GM18505 (cell line): ENCODE results near the gene GRK2.

Source experiments
- ATAC-seq: cut with Tn5 transposase; IDR thresholded peaks from one replicate; pipeline ENCODE4 v1.9.1; 2021; ENCODE audit not compliant: unreplicated experiment
- POLR2A ChIP-seq: IDR thresholded peaks from 4 replicates; pipeline ENCODE4 v1.6.1; 2011; ENCODE audit warnings: borderline replicate concordance; ENCODE audit not compliant: insufficient read depth, insufficient read length; ENCODE audit errors: extremely low read depth

GRK2 gene

GRCh38 chr11:67295846-67296245, 29.6 kb downstream of the GRK2 start:
- TF ChIP-seq POLR2A: no peak
- no peak for ATAC-seq

GRCh38 chr11:67298786-67299185, 32.5 kb downstream of the GRK2 start:
- no peak for ATAC-seq
- no peak for TF ChIP-seq POLR2A

- ATAC-seq: no peak
- TF ChIP-seq POLR2A: no peak
Observed at GRCh38 chr11:67299471-67300191, 33.4 kb downstream of the GRK2 start.

GRCh38 chr11:67300256-67300755, 34.0 kb downstream of the GRK2 start:
- no peak for ATAC-seq
- no peak for TF ChIP-seq POLR2A

- no peak for TF ChIP-seq POLR2A
Observed at GRCh38 chr11:67300756-67301312, 34.6 kb downstream of the GRK2 start.

GRCh38 chr11:67301313-67301921, 35.1 kb downstream of the GRK2 start:
- no peak for TF ChIP-seq POLR2A
- no peak for ATAC-seq

More at GRCh38 chr11:67300756-67301312, 34.6 kb downstream of the GRK2 start:
- no peak for ATAC-seq

- no peak for TF ChIP-seq POLR2A
- ATAC-seq: no peak
Observed at GRCh38 chr11:67301951-67302516, 35.8 kb downstream of the GRK2 start.

GRCh38 chr11:67302571-67303131, 36.4 kb downstream of the GRK2 start:
- ATAC-seq: no peak
- no peak for TF ChIP-seq POLR2A

- no peak for ATAC-seq
- TF ChIP-seq POLR2A: no peak
Observed at GRCh38 chr11:67303132-67303834, 37.0 kb downstream of the GRK2 start, which contains the start of gene SSH3. Gene SSH3 (plus strand): TSS chr11:67303530. CDS start chr11:67303626, 96 bp downstream.

- no peak for ATAC-seq
Observed at GRCh38 chr11:67303835-67304411, 37.6 kb downstream of the GRK2 start.

GRCh38 chr11:67304511-67305113, 38.3 kb downstream of the GRK2 start:
- no peak for TF ChIP-seq POLR2A
- ATAC-seq: no peak

More at GRCh38 chr11:67303835-67304411, 37.6 kb downstream of the GRK2 start:
- no peak for TF ChIP-seq POLR2A

- ATAC-seq: no peak
- TF ChIP-seq POLR2A: no peak
Observed at GRCh38 chr11:67306769-67307544, 40.7 kb downstream of the GRK2 start.

GRCh38 chr11:67307545-67308001, 41.3 kb downstream of the GRK2 start:
- no peak for ATAC-seq
- no peak for TF ChIP-seq POLR2A
